Vagina (tissue), 2 donors: Measurements from ENCODE around the gene ATP1A3. TPM values are rescaled to one million over a fixed set of nuclear protein-coding genes. Genes with fewer than 3 reads are reported as not detected.

ENCODE experiments used
- DNase-seq, 2 donors: peaks; one replicate each; pipeline ENCODE4 v3.0.0-alpha.2; 2017; ENCODE audit errors: extremely low spot score in 2 of 2
- H3K27ac ChIP-seq: fragments of 200-600 bp; sonication (generic); one replicate; pipeline ENCODE4 v1.5.1; 2019
- H3K27me3 ChIP-seq: fragments of 200-600 bp; sonication (generic); one replicate; pipeline ENCODE4 v1.5.1; 2019
- H3K36me3 ChIP-seq, 2 donors: fragments of 200-600 bp; sonication (generic); one replicate each; pipeline ENCODE4 v1.5.1; 2017 to 2019
- H3K4me1 ChIP-seq: fragments of 200-600 bp; sonication (generic); one replicate; pipeline ENCODE4 v1.5.1; 2019
- H3K4me3 ChIP-seq, 2 donors: fragments of 200-600 bp; sonication (generic); 1 replicate in 1 of 2; 2 replicates in 1 of 2; pipeline ENCODE4 v1.5.1; 2016 to 2019
- H3K9me3 ChIP-seq: fragments of 200-600 bp; sonication (generic); one replicate; pipeline ENCODE4 v1.5.1; 2019
- POLR2A ChIP-seq, 2 donors: fragments of 450-650 bp; IDR thresholded peaks; one replicate each; pipeline ENCODE4 v1.6.1; 2017; ENCODE audit warnings: antibody characterized with exemption in 2 of 2, mild to moderate bottlenecking in 2 of 2, moderate library complexity in 2 of 2
- POLR2AphosphoS5 ChIP-seq, 2 donors: sonication (generic); formaldehyde crosslinking; IDR thresholded peaks; one replicate each; pipeline ENCODE4 v1.9.0; 2017; ENCODE audit warnings: antibody characterized with exemption in 2 of 2, mild to moderate bottlenecking in 2 of 2, low read depth in 1 of 2; ENCODE audit not compliant: insufficient read depth in 1 of 2
- intact Hi-C: fragments of 100-400 bp; cut with DNase I; formaldehyde crosslinking; loops from one replicate; pipeline ENCODE4 v1.15.1; 2023
- total RNA-seq: library from RNA; depleted of rRNA; stranded (reverse); fragments of >200 nt; gene quantifications from one replicate; pipeline ENCODE4 v1.2.3, GENCODE V29; 2016
- TF ChIP-seq, protein P1 (sequence below), 3 experiments: fragments of 450-650 bp in 2 of 3; fragments of 200-600 bp in 1 of 3; sonication (generic) in 1 of 3; IDR thresholded peaks; one replicate each; pipeline ENCODE4 v1.5.1; 2017 to 2019; ENCODE audit warnings: antibody characterized with exemption in 3 of 3, mild to moderate bottlenecking in 2 of 3, moderate library complexity in 2 of 3

The ATP1A3 gene
- total RNA-seq, 1 donor from 2014 or later, result 4.7 TPM

DNA sequence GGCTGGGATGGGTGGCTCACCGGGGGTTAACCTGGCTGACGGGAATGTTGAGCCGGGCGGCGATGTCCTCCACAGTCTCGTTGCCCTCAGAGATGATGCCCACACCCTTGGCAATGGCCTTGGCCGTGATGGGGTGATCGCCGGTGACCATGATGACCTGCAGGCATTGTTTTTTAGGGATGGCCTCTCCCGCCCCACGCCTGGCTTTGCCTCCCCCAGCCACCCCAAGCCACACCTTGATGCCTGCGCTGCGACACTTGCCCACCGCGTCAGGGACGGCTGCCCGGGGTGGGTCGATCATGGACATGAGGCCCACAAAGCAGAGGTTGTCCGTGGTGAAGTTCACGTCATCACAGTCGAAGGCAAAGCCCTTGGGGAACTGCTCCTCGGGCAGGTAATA lies 16.1 kb downstream of the ATP1A3 start:
- no peaks in the 10 kb centered on the region for H3K36me3 ChIP-seq
- intact Hi-C loops, result no loop called here
- no peak for DNase-seq
- TF ChIP-seq, protein P1, sequence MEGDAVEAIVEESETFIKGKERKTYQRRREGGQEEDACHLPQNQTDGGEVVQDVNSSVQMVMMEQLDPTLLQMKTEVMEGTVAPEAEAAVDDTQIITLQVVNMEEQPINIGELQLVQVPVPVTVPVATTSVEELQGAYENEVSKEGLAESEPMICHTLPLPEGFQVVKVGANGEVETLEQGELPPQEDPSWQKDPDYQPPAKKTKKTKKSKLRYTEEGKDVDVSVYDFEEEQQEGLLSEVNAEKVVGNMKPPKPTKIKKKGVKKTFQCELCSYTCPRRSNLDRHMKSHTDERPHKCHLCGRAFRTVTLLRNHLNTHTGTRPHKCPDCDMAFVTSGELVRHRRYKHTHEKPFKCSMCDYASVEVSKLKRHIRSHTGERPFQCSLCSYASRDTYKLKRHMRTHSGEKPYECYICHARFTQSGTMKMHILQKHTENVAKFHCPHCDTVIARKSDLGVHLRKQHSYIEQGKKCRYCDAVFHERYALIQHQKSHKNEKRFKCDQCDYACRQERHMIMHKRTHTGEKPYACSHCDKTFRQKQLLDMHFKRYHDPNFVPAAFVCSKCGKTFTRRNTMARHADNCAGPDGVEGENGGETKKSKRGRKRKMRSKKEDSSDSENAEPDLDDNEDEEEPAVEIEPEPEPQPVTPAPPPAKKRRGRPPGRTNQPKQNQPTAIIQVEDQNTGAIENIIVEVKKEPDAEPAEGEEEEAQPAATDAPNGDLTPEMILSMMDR (IDR thresholded peaks at IDR 0.05), result no peak
- TF ChIP-seq POLR2A (IDR thresholded peaks at IDR 0.05), result no peak
- no peak overlapping the region for H3K4me3 ChIP-seq
- no peaks in the 10 kb centered on the region for H3K27me3 ChIP-seq
- no peak overlapping the region for H3K27ac ChIP-seq
- no peaks in the 10 kb centered on the region for H3K4me1 ChIP-seq
- no peaks in the 10 kb centered on the region for H3K9me3 ChIP-seq

DNA sequence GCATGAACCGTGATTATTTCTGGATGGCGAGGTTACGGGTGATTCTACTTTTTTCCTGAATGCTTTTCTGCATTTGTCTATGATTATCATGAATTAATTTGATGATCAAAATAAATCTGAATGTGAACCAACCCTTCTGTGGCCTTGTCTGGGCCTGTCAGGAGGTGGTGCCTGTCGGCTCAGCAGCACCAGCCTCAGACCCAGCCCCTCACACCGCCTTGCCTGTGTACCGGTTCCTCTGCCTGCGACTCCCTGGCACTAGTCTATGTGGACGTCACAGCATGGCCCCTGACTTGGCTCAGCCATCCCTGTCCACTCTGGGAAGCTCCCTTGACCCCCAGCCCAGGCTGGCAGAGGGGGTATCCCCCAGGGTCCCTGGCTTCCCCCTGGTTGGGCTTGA lies 19.4 kb downstream of the ATP1A3 start:
- no peak for DNase-seq
- intact Hi-C loops, result no loop called here
- H3K27ac ChIP-seq, result no peak overlapping the region
- H3K9me3 ChIP-seq, result no peaks in the 10 kb centered on the region
- no peak overlapping the region for H3K4me3 ChIP-seq
- no peaks in the 10 kb centered on the region for H3K4me1 ChIP-seq
- no peaks in the 10 kb centered on the region for H3K27me3 ChIP-seq
- no peaks in the 10 kb centered on the region for H3K36me3 ChIP-seq
- no peak for TF ChIP-seq POLR2AphosphoS5 (IDR thresholded peaks at IDR 0.05; ENCODE audit: insufficient read depth in 1 of 2, low read depth in 1 of 2)

DNA sequence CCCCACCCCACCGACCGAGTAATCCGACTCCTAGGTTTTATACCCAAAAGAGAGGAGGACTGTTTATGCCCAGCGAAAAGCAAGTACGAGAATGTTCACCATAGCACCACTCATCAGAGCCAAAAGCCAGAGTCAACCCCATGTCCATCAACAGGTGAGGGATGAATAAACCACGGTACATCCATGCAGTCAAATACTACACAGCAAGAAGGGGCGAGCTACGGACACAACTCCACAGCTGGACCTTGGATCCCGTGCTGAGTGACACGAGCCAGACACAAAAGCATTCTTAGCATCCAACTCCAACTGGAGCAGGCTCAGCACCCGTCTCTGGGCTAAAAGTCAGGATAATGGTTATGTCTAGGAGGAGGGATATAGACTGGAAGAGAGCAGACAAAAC lies 22.7 kb downstream of the ATP1A3 start:
- no peaks in the 10 kb centered on the region for H3K36me3 ChIP-seq
- intact Hi-C loops, result no loop called here
- no peaks in the 10 kb centered on the region for H3K27me3 ChIP-seq
- TF ChIP-seq POLR2A (IDR thresholded peaks at IDR 0.05), result no peak
- TF ChIP-seq, protein P1 (IDR thresholded peaks at IDR 0.05), result no peak
- H3K9me3 ChIP-seq, result no peaks in the 10 kb centered on the region
- H3K27ac ChIP-seq, result no peak overlapping the region
- DNase-seq, result no peak
- H3K4me3 ChIP-seq, result no peak overlapping the region
- H3K4me1 ChIP-seq, result no peaks in the 10 kb centered on the region

DNA sequence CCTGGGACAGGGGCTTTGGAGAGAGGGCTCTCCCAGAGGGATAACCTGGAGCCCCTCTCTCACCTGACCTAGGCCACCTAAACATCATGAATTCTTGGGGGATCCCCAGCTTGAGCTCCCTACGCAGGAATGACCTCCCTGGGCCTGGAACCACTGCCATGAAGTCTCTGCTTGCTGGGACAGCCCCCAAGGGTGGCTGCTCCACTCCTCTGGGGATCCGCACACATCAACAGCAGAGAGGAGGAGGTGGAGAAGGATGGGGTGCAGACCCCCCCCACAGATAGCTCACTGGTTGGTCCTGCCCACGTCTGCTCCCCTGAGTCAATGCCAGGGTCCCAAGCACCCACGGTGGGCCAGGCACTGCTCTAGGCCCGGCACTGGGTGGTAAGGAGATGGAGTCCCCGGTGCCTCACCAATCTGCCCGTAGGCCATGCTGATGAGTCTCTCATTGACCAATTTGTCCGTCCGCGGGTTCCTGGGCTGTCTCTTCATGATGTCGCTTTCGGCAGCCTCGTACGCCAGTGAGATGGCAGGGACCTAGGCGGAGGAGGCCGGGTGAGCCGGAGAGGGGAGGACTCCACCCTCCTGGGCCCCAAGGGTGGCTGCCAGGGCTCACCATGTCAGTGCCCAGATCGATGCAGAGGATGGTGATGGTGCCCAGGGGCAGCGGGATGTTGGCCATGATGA lies 24.1 kb downstream of the ATP1A3 start:
- no peak for DNase-seq
- H3K9me3 ChIP-seq, result no peaks in the 10 kb centered on the region
- no peak overlapping the region for H3K27ac ChIP-seq
- no peak for TF ChIP-seq POLR2A (IDR thresholded peaks at IDR 0.05)
- no peak overlapping the region for H3K4me3 ChIP-seq
- intact Hi-C loops, result no loop called here
- H3K4me1 ChIP-seq, result no peaks in the 10 kb centered on the region
- no peaks in the 10 kb centered on the region for H3K27me3 ChIP-seq
- H3K36me3 ChIP-seq, result no peaks in the 10 kb centered on the region

DNA sequence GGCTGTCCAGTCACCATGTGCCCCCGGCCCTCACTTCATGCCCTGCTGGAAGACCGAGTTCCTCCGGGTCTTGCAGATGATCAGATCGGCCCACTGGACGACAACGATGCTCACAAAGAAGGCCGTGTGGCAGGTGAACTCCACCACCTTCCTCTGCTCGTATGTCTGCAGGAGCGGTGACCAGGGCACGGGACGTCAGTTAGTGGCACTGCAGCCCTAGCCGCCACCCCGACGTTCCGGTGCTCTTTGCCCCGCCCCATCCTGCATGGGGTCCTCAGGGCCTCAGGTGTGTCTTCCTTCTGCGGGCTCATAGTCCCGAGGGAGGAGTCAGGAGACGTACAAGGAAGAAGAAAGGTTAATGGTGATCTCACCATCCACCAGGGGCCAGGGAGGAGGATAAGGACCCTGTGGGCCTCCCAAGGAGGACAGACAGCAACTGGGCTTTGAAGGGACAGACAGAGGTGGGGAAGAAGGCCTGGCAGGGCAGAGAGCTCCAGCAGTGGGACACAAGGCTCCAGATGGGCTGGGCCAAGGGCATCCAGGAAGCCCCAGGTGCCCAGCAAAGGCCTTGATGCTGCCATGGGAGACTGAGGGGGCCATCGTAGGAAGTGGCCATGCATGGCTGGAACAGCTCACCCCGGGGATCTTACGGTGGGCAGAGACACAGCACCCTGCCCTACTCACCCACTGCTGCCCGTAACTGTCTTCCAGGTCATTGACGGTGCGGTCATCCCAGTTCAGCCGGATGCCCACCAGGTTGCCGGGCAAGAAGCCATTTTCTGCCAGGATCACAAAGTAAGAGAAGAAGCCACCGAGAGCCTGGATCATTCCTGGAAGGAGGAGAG lies 25.1 kb downstream of the ATP1A3 start:
- Histone ChIP-seq H3K27ac (no peak overlapping the region), H3K27me3 (no peaks in the 10 kb centered on the region), H3K9me3 (no peaks in the 10 kb centered on the region), H3K4me3 (no peak overlapping the region), H3K36me3 (no peaks in the 10 kb centered on the region), H3K4me1 (no peaks in the 10 kb centered on the region)
- DNase-seq, result no peak
- intact Hi-C loops, result no loop called here
- TF ChIP-seq, protein P1 (IDR thresholded peaks at IDR 0.05), result no peak
- TF ChIP-seq POLR2A (IDR thresholded peaks at IDR 0.05), result no peak
- TF ChIP-seq POLR2AphosphoS5 (IDR thresholded peaks at IDR 0.05; ENCODE audit: insufficient read depth in 1 of 2, low read depth in 1 of 2), result no peak
